GM19463 (cell line): ENCODE measurements around the gene GPR25.

Source experiments
- ATAC-seq: cut with Tn5 transposase; IDR thresholded peaks from one replicate; pipeline ENCODE4 v1.9.1; 2021; ENCODE audit warnings: mild to moderate bottlenecking, moderate library complexity; ENCODE audit not compliant: unreplicated experiment

Gene GPR25

GRCh38 chr1:200892958-200893357, 20.2 kb downstream of the GPR25 start:
- no peak for ATAC-seq

DNA sequence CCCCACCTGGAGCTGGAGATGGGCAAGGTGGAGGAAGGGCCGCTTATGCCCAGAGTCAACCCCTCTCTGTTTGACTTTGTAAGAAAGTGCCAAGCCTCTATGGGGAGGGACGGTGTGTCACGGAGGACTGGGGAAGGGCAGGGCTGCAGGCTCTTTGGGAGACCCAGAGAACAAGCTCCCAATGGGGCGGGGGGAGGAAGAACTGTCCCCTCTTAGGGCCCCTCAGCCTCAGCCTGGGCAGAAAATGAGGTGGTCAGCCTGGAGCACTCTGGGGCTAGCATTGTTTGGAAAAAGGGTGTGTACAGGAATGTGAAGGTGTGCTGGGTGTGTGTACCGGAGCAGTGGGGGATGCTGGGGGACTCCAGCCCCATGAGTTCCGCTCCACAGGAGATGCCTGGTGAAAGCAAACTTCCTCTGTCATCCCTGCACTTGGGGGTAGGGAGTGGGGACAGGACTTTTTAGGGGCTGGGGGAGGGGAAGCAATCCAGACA, 20.7 kb downstream of the GPR25 start:
- no peak for ATAC-seq

DNA sequence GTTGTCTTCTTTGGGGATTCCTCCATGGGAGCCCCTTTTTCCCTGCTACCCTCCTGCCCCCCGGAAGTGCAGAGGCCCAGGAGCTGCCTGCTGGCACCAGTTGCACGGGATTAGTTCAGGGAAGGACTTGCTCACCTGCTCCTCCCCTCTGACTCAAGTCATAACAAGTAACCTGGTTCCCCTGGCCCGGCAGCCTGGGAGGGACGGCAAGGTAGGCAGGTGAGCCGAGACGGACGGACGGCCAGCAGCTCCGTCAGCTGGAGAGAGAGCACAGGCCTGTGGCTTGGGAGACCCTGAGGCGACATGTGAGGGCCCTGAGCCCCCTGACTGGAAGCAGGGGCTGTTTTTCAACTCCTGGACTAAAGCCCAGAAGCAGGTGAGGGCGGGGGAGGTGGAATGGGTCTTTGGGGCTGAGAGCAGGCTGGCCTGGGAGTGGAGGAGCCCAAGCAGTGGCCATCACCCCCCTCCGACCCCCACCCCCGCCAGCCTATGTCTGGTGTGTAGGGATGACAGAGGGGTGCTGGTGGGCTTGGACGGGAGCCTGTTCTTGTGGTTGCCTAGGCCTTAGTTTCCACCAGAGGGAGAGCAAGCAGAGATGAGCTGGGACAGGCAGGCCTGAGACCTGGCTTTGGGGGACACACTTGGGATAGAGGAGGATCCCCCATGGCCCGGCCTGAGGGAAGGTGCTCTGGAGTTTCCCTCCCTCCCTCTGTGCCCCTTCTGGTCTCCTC, 22.1 kb downstream of the GPR25 start, which contains the start of gene INAVA:
Gene INAVA (plus strand): TSS at position 189 of the 731 bp plus-strand sequence. CDS start 3,501 bp downstream, outside the sequence.
- ATAC-seq, result no peak

GRCh38 chr1:200895443-200895789, 22.6 kb downstream of the GPR25 start:
- ATAC-seq, result no peak

DNA sequence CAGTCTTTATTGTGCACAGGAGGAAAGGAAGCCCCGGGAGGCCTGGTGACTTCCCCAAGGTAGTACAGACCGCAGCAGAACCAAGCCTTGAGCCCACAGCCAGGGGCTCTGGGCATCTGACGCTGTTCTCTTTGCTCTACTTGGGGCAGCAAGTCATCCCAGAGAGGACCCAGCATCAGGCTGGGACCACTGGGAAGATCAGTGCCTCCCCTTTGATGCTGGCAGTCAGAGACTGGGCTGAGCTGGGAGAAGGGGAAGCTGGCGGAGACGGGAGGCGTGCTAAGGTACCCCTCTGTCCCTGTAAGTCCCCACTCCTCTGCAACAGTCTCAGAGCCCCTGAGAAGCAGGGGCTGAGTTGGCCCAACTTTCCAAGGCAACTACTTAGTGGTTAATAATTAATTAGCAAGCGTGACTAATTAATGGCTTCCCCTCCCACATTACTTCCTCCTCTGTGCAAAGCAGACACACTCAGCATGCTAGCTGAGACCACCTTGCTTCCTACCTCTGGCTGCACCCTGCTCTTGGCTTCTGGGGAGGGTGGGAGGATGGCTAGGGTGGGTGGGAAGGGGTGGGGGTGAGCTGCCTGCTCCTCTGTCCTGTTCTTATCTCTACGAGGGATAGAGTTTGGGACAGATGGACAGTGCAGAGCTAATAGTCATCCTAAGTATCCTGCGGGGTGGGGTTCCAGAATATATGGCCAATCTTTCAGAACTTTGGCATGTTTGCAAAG, 23.2 kb downstream of the GPR25 start:
- ATAC-seq, result peak; percentile 65

DNA sequence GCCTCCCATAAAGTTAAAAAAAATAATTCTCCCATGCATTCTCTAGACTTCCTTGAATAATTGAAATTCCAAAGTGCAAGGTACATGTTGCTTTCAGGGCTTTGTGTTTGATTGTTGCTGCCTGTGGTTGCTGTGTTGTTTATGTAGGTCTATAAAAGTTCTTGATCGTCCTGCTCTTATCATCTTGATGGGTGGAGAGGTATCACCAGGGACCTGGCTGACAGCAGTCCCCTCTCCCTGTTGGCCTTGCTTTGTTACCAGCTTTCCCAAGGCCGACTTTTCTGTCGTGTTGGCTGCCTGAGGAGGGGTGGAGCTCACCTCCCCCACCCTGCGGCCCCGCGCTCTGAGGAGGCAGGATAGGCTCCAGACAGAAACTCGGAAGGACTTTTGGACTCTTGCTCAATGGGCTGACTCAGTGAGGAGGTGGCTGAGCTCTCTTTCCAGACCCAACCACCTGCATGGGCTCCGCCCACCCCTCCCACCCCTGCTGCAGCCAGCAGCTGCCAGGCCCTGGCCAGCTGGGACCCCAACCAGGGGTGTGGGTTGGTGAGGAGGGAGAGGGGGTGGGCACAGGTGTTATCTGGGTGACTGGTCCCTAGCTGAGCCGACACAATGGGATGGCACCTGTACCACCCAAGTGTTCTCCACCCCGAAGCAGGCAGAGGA, 23.9 kb downstream of the GPR25 start:
- no peak for ATAC-seq

GRCh38 chr1:200897259-200897658, 24.5 kb downstream of the GPR25 start:
- no peak for ATAC-seq

- no peak for ATAC-seq
Observed at GRCh38 chr1:200899015-200899386, 26.2 kb downstream of the GPR25 start.

DNA sequence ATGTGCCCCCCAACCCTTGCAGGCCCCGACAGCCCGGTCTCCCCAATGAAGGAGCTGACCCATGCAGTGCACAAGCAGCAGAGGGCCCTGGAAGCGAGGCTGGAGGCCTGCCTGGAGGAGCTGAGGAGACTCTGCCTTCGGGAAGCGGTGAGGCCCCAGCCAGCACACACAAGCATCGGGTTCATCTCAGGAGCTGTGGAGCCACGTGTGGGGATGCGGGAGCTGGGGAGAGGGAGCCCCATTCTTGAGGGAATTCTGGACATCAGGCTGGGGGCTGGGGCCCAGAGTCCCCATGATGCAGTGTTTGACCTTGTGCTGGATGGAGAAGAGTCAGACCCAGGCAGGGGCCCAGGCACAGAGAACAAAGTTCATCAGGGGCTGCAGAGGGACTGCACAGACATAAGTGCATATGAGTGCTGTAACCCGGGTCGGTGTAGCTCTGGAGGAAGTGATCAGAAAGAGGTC, 26.7 kb downstream of the GPR25 start:
- no peak for ATAC-seq

GRCh38 chr1:200899954-200900867, 27.4 kb downstream of the GPR25 start:
- ATAC-seq, result no peak

DNA sequence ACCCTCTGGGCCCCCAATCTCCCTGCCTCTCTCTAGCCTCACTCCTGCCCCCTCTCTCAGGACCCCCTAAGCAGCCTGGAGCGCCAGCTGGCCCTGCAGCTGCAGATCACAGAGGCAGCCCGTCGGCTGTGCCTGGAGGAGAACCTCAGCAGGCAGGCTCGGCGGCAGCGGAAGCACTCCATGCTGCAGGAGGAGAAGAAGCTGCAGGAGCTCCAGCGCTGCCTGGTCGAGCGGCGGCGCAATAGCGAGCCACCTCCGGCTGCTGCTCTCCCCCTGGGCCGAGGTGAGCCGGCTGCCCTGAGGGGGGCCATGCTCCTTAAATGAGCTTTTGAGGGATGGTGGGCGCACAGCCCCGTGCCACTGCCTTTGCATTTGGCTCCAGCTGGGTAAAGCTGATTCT, 28.1 kb downstream of the GPR25 start:
- ATAC-seq, result no peak

GRCh38 chr1:200901350-200901749, 28.6 kb downstream of the GPR25 start:
- no peak for ATAC-seq

DNA sequence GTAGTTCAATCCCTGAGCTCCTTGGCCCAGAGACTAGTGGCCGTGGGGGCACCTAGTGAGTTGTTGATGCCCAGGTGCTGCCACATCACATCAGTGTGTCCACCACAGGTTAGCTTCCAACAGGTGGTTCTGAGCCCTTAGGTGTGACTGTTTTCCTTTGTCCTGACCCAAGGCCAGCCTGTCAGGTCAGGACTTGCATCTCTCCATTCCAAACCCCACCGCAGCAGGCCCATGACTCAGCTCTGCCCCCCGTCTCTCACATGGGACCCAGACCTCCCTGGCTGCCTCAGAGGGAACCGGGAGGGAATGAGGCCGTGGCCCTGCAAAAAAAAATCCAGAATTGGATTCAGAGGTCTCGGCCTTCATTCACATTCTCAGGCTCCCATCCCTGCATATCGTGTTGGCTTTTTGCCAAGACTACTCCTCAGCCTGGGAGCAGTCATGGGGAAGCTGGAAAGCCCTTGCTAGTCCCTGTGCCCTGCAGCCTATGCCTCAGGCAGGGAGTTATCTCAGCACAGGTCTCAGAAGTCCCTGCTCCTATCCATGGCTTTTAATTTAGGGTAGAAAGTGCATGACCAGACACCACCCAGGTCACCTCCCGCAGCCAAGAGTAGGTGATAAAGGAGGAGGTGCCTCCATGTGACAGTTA, 29.1 kb downstream of the GPR25 start:
- ATAC-seq, result no peak

DNA sequence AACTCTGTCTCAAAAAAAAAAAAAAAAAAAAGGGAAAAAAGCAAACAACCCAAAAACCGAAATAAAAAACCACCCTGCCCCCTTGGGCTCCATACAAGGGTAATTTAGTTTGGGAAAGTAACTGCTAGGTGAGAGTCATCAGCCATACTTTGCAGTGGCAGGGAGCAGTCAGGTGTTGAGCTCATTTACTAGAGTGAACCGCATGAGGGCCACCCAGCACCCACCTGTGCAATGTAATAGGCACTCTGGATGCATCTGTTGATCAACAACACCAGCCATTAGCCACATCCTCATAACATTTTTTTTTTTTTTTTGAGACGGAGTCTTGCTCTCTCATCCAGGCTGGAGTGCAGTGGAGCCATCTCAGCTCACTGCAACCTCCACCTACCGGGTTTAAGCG, 31.0 kb downstream of the GPR25 start:
- ATAC-seq, result no peak

- no peak for ATAC-seq
Observed at GRCh38 chr1:200904772-200905171, 32.0 kb downstream of the GPR25 start.

DNA sequence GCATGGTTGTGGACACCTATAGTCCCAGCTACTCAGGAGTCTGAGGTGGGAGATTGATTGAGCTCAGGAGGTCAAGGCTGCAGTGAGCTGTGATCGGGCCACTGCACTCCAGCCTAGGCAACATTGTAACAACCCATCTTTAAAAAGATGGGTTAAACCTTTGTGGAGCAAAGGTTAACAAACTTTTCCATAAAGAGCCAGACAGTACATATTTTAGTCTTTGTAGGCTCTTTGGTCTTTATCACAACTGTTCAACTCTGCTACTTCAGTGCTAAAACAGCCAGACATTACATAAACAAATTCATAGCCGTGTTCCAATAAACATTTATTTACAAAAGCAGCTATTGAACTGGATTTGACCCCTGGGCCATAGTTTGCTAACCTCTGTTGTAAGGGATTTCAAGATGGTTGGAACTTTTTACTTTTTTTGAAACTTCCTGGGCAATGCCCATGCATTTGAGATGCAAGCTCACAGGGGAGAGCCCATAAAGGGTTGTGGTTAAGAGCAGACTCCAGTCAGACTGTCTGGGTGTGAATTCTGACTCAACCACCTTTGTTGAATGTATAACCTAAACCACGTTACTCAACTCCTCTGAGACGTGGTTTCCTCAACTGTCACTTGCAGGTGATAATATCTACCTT, 32.8 kb downstream of the GPR25 start:
- peak; percentile 42 for ATAC-seq

GRCh38 chr1:200906491-200906890, 33.7 kb downstream of the GPR25 start:
- ATAC-seq, result no peak

GRCh38 chr1:200907611-200908097, 34.9 kb downstream of the GPR25 start:
- peak; percentile 61 for ATAC-seq

GRCh38 chr1:200908191-200908868, 35.5 kb downstream of the GPR25 start:
- ATAC-seq, result no peak
